Measurements from ENCODE around the gene DYNLL1. TPM values are rescaled to one million over a fixed set of nuclear protein-coding genes. Genes with fewer than 3 reads are reported as not detected.
A peak's percentile ranks its signal among the peaks of the same experiment; 100 is the strongest.

Gene DYNLL1
- total and polyA plus RNA-seq, 2 of the 13 experiments (the other 11 are each of a cell fraction or from before 2014, with no cell fraction given) = 271 to 294 TPM

GRCh38 chr12:120469450-120470149, 26.3 kb upstream of the DYNLL1 start, which contains the start of gene SRSF9 (continued):
- TF ChIP-seq, protein P1, sequence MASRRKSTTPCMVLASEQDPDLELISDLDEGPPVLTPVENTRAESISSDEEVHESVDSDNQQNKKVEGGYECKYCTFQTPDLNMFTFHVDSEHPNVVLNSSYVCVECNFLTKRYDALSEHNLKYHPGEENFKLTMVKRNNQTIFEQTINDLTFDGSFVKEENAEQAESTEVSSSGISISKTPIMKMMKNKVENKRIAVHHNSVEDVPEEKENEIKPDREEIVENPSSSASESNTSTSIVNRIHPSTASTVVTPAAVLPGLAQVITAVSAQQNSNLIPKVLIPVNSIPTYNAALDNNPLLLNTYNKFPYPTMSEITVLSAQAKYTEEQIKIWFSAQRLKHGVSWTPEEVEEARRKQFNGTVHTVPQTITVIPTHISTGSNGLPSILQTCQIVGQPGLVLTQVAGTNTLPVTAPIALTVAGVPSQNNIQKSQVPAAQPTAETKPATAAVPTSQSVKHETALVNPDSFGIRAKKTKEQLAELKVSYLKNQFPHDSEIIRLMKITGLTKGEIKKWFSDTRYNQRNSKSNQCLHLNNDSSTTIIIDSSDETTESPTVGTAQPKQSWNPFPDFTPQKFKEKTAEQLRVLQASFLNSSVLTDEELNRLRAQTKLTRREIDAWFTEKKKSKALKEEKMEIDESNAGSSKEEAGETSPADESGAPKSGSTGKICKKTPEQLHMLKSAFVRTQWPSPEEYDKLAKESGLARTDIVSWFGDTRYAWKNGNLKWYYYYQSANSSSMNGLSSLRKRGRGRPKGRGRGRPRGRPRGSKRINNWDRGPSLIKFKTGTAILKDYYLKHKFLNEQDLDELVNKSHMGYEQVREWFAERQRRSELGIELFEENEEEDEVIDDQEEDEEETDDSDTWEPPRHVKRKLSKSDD (CRISPR knock-in tag; IDR thresholded peaks at IDR 0.05; ENCODE audit: low read depth) = 0 out of 2 replicates have a peak, but pooled peaks have one; percentile 7
- TF ChIP-seq JUN (CRISPR knock-in tag; IDR thresholded peaks at IDR 0.05) = no peak; the same call in 1 of the 2 replicates
- no peak; the same call in 1 of the 2 replicates for TF ChIP-seq ZNF782 (CRISPR knock-in tag; IDR thresholded peaks at IDR 0.05; ENCODE audit: borderline replicate concordance)
- TF ChIP-seq ATF2 (CRISPR knock-in tag; IDR thresholded peaks at IDR 0.05) = peak; percentile 62; the same call in 1 of the 2 replicates
- TF ChIP-seq, protein P2, sequence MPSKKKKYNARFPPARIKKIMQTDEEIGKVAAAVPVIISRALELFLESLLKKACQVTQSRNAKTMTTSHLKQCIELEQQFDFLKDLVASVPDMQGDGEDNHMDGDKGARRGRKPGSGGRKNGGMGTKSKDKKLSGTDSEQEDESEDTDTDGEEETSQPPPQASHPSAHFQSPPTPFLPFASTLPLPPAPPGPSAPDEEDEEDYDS (CRISPR knock-in tag; IDR thresholded peaks at IDR 0.05) = peak; percentile 85
- peak; percentile 93 for TF ChIP-seq ZNF605 (CRISPR knock-in tag; IDR thresholded peaks at IDR 0.05)
- peak; percentile 84; the same call in 1 of the 2 replicates for TF ChIP-seq ZFP36L1 (CRISPR knock-in tag; IDR thresholded peaks at IDR 0.05)
- peak; percentile 82; the same call in 1 of the 2 replicates for TF ChIP-seq RNF2 (conservative IDR thresholded peaks at IDR 0.05; ENCODE audit: low read depth)
- 0 out of 2 replicates have a peak, but pooled peaks have one; percentile 77 for TF ChIP-seq SMYD3 (CRISPR knock-in tag; IDR thresholded peaks at IDR 0.05)
- TF ChIP-seq ZFP41 (CRISPR knock-in tag; IDR thresholded peaks at IDR 0.05; ENCODE audit: borderline replicate concordance) = peak; percentile 53; the same call in 1 of the 2 replicates
- TF ChIP-seq MTF2 (CRISPR knock-in tag; IDR thresholded peaks at IDR 0.05; ENCODE audit: borderline replicate concordance) = no peak
- TF ChIP-seq PAF1 (CRISPR knock-in tag; IDR thresholded peaks at IDR 0.05) = no peak
- no peak for TF ChIP-seq PLRG1 (conservative IDR thresholded peaks at IDR 0.05)
- TF ChIP-seq ZSCAN9 (CRISPR knock-in tag; IDR thresholded peaks at IDR 0.05; ENCODE audit: borderline replicate concordance) = 0 out of 2 replicates have a peak, but pooled peaks have one; percentile 23
- no peak for TF ChIP-seq TBP (CRISPR knock-in tag; IDR thresholded peaks at IDR 0.05)
- no peak for TF ChIP-seq ZNF646 (CRISPR knock-in tag; IDR thresholded peaks at IDR 0.05)
